Measurements from ENCODE around the gene ZBTB42. TPM values are rescaled to one million over a fixed set of nuclear protein-coding genes. Genes with fewer than 3 reads are reported as not detected.

Gene ZBTB42
- polyA plus RNA-seq, 1 experiment: 1.6 TPM

- no peak for DNase-seq (ENCODE audit: low read depth, low spot score)
- ChIA-PET CTCF (interaction anchor here (0.6 kb wide), 2 partner anchors 15 kb away, joined by 3 to 5 read pairs; no protein-coding TSS in a partner anchor), POLR2A (no interaction called here)
- Histone ChIP-seq H3K9me3 (ENCODE audit: control insufficient read depth, insufficient read depth, low read length) (no peaks in the 10 kb centered on the region; the same call in 1 of the 2 replicates), H3K27me3 (ENCODE audit: control insufficient read depth, insufficient read depth, low read length) (peaks cover 67% of the 10 kb centered on the region), H3K4me3 (ENCODE audit: low read depth, low read length) (no peak overlapping the region), H3K27ac (ENCODE audit: low read depth, low read length) (no peak overlapping the region)
- no peak for TF ChIP-seq CTCF (IDR thresholded peaks at IDR 0.05; ENCODE audit: low read depth, low read length)
Measured at GRCh38 chr14:104841730-104842129, 40.8 kb downstream of the ZBTB42 start.

GRCh38 chr14:104843006-104843405 is 42.1 kb downstream of the ZBTB42 start:
- ChIA-PET CTCF (interaction anchor here (0.6 kb wide), 1 partner anchor 16 kb away, joined by 3 read pairs; no protein-coding TSS in a partner anchor), POLR2A (no interaction called here)
- Histone ChIP-seq H3K4me3 (ENCODE audit: low read depth, low read length) (no peak overlapping the region), H3K9me3 (ENCODE audit: control insufficient read depth, insufficient read depth, low read length) (no peaks in the 10 kb centered on the region; the same call in 1 of the 2 replicates), H3K27me3 (ENCODE audit: control insufficient read depth, insufficient read depth, low read length) (peaks cover 70% of the 10 kb centered on the region), H3K27ac (ENCODE audit: low read depth, low read length) (no peak overlapping the region)
- DNase-seq (ENCODE audit: low read depth, low spot score): no peak
- no peak for TF ChIP-seq CTCF (IDR thresholded peaks at IDR 0.05; ENCODE audit: low read depth, low read length)

- no peak for DNase-seq (ENCODE audit: low read depth, low spot score)
- Histone ChIP-seq H3K9me3 (ENCODE audit: control insufficient read depth, insufficient read depth, low read length) (no peaks in the 10 kb centered on the region; the same call in 1 of the 2 replicates), H3K27ac (ENCODE audit: low read depth, low read length) (no peak overlapping the region), H3K4me3 (ENCODE audit: low read depth, low read length) (no peak overlapping the region), H3K27me3 (ENCODE audit: control insufficient read depth, insufficient read depth, low read length) (peaks cover 72% of the 10 kb centered on the region)
- ChIA-PET CTCF (interaction anchor here (1.1 kb wide), 1 partner anchor 18 kb away, joined by 3 read pairs; no protein-coding TSS in a partner anchor), POLR2A (no interaction called here)
- no peak for TF ChIP-seq CTCF (IDR thresholded peaks at IDR 0.05; ENCODE audit: low read depth, low read length)
Measured at GRCh38 chr14:104843442-104844305, 42.8 kb downstream of the ZBTB42 start.

- no peak for DNase-seq (ENCODE audit: low read depth, low spot score)
- no peak for TF ChIP-seq CTCF (IDR thresholded peaks at IDR 0.05; ENCODE audit: low read depth, low read length)
- CTCF ChIA-PET: interaction anchor here (1.1 kb wide), 1 partner anchor 18 kb away, joined by 3 read pairs; no protein-coding TSS in a partner anchor
- POLR2A ChIA-PET: no interaction called here
- no peak overlapping the region for H3K27ac ChIP-seq (ENCODE audit: low read depth, low read length)
- H3K4me3 ChIP-seq (ENCODE audit: low read depth, low read length): no peak overlapping the region
- H3K27me3 ChIP-seq (ENCODE audit: control insufficient read depth, insufficient read depth, low read length): peaks cover 78% of the 10 kb centered on the region
- H3K9me3 ChIP-seq (ENCODE audit: control insufficient read depth, insufficient read depth, low read length): no peaks in the 10 kb centered on the region; the same call in 1 of the 2 replicates
Measured at GRCh38 chr14:104844306-104845032, 43.6 kb downstream of the ZBTB42 start.
